Loucy (cell line): ENCODE results near the gene FANCC.

Experiments used
- H2AFZ ChIP-seq: fragments of 200-600 bp; sonication (generic); 2 replicates; pipeline ENCODE4 v1.6.0; 2016; ENCODE audit warnings: antibody characterized with exemption, mild to moderate bottlenecking, low read length, moderate library complexity
- H3F3A ChIP-seq: fragments of 200-600 bp; 2 replicates; pipeline ENCODE4 v1.6.0; 2016; ENCODE audit warnings: antibody characterized with exemption, low read depth, mild to moderate bottlenecking
- H3K27me3 ChIP-seq: fragments of 200-600 bp; sonication (generic); 2 replicates; pipeline ENCODE4 v1.6.1; 2014; ENCODE audit warnings: low read length, mild to moderate bottlenecking; ENCODE audit not compliant: insufficient read depth, poor library complexity, severe bottlenecking
- H3K36me3 ChIP-seq: fragments of 200-600 bp; sonication (generic); 2 replicates; pipeline ENCODE4 v1.6.1; 2016; ENCODE audit warnings: low read length; ENCODE audit not compliant: insufficient read depth
- H3K4me1 ChIP-seq: fragments of 200-600 bp; sonication (generic); 2 replicates; pipeline ENCODE4 v1.5.1; 2014; ENCODE audit warnings: low read length, mild to moderate bottlenecking; ENCODE audit not compliant: insufficient read depth, poor library complexity, severe bottlenecking
- H3K4me2 ChIP-seq: fragments of 200-600 bp; sonication (generic); 2 replicates; pipeline ENCODE4 v1.6.0; 2014; ENCODE audit warnings: antibody characterized with exemption, low read length, low read depth, mild to moderate bottlenecking; ENCODE audit not compliant: poor library complexity, severe bottlenecking
- H3K4me3 ChIP-seq: fragments of 200-600 bp; sonication (generic); 2 replicates; pipeline ENCODE4 v1.5.1; 2014; ENCODE audit warnings: low read length, mild to moderate bottlenecking, mixed read lengths; ENCODE audit not compliant: poor library complexity, severe bottlenecking
- H3K79me2 ChIP-seq: fragments of 200-600 bp; sonication (generic); 2 replicates; pipeline ENCODE4 v1.6.1; 2014; ENCODE audit warnings: low read length; ENCODE audit not compliant: insufficient read depth
- H3K9ac ChIP-seq: fragments of 200-600 bp; sonication (generic); 2 replicates; pipeline ENCODE4 v1.6.0; 2014; ENCODE audit warnings: mild to moderate bottlenecking, low read depth, low read length, moderate library complexity; ENCODE audit not compliant: poor library complexity, severe bottlenecking
- H3K9me2 ChIP-seq: fragments of 200-600 bp; sonication (generic); replicated peaks from 2 replicates; pipeline ENCODE4 v1.6.1; 2016; ENCODE audit warnings: low read depth, low read length, mixed read lengths
- H3K9me3 ChIP-seq: fragments of 200-600 bp; sonication (generic); 2 replicates; pipeline ENCODE4 v1.6.1; 2014; ENCODE audit warnings: mild to moderate bottlenecking, antibody characterized with exemption, low read length, low read depth; ENCODE audit not compliant: insufficient read depth
- H4K20me1 ChIP-seq: fragments of 200-600 bp; sonication (generic); 2 replicates; pipeline ENCODE4 v1.6.0; 2014; ENCODE audit warnings: antibody characterized with exemption, low read length, mild to moderate bottlenecking; ENCODE audit not compliant: insufficient read depth, poor library complexity, severe bottlenecking
- EZH2phosphoT487 ChIP-seq: fragments of 200-600 bp; IDR thresholded peaks from 2 replicates; pipeline ENCODE4 v1.6.1; 2018; ENCODE audit warnings: antibody characterized with exemption, mild to moderate bottlenecking, moderate library complexity, borderline replicate concordance
- TF ChIP-seq, protein P1 (sequence below): fragments of 200-600 bp; sonication (generic); conservative IDR thresholded peaks from 2 replicates; pipeline ENCODE4 v1.5.1; 2014; ENCODE audit warnings: mild to moderate bottlenecking, antibody characterized with exemption, low read length

FANCC gene

DNA sequence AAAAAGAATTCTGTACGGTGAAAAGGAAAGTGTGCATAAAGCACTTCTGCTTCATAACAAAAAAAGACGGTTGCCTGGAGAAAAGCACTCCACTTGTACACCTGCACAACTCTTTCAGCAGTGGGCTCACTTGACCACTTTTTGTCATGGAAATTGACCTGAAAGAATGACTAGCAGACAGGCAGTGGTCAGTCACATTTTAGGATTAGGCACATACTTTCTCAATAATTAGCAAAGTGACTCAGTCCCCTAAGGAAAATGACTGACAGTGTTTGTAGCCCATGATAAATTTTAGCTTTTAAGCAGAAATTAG is 169.3 kb downstream of the FANCC start:
- no peak overlapping the region for H3K4me2 ChIP-seq
- no peak overlapping the region for H2AFZ ChIP-seq
- H3K27me3 ChIP-seq: no peaks in the 10 kb centered on the region
- no peak for TF ChIP-seq EZH2phosphoT487
- TF ChIP-seq, protein P1, sequence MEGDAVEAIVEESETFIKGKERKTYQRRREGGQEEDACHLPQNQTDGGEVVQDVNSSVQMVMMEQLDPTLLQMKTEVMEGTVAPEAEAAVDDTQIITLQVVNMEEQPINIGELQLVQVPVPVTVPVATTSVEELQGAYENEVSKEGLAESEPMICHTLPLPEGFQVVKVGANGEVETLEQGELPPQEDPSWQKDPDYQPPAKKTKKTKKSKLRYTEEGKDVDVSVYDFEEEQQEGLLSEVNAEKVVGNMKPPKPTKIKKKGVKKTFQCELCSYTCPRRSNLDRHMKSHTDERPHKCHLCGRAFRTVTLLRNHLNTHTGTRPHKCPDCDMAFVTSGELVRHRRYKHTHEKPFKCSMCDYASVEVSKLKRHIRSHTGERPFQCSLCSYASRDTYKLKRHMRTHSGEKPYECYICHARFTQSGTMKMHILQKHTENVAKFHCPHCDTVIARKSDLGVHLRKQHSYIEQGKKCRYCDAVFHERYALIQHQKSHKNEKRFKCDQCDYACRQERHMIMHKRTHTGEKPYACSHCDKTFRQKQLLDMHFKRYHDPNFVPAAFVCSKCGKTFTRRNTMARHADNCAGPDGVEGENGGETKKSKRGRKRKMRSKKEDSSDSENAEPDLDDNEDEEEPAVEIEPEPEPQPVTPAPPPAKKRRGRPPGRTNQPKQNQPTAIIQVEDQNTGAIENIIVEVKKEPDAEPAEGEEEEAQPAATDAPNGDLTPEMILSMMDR: no peak
- no peaks in the 10 kb centered on the region for H3K4me1 ChIP-seq
- no peaks in the 10 kb centered on the region for H3K79me2 ChIP-seq
- no peaks in the 10 kb centered on the region for H3K36me3 ChIP-seq
- H4K20me1 ChIP-seq: no peaks in the 10 kb centered on the region
- H3K9me3 ChIP-seq: no peaks in the 10 kb centered on the region
- no peaks in the 10 kb centered on the region for H3K9me2 ChIP-seq
- no peaks in the 10 kb centered on the region for H3F3A ChIP-seq
- no peak overlapping the region for H3K4me3 ChIP-seq
- H3K9ac ChIP-seq: no peak overlapping the region

DNA sequence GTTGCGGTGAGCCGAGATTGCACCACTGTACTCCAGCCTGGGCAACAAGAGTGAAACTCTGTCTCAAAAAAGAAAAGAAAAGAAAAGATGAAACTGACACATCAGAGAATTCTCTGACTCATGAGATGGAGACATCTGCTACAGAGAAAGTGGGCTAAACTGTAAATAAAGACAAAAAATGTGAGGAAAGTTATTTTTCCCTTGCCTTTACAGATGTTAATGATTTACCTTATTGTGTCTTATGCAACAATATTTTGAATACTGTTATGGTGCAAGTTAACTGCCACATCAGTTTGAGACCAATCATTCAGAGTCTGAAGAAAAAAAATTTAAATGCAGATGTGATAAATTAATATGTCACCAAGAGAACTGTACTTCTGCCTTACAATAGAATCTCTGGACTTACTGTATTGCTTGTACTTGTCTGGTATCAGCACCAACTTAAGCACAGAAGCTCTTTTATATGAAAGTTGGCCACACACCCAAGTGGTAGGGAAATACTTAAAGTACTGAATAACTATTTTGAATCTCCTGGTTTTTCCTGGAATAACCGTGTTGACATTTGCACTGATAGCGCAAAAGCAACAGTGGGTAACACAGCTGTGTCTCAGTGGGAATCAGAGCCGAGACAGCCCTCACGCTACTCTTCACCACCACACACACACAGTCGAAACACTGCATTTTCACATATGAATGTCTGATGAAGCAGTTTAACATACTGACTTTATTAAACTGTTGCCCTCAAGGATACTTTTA is 169.9 kb downstream of the FANCC start:
- Histone ChIP-seq H3K27me3 (no peaks in the 10 kb centered on the region), H2AFZ (no peak overlapping the region), H4K20me1 (no peaks in the 10 kb centered on the region), H3K9me2 (no peaks in the 10 kb centered on the region), H3K4me2 (no peak overlapping the region), H3K9ac (no peak overlapping the region), H3F3A (no peaks in the 10 kb centered on the region), H3K4me3 (no peak overlapping the region), H3K79me2 (no peaks in the 10 kb centered on the region), H3K4me1 (no peaks in the 10 kb centered on the region), H3K9me3 (no peaks in the 10 kb centered on the region), H3K36me3 (no peaks in the 10 kb centered on the region)
- no peak for TF ChIP-seq EZH2phosphoT487
- TF ChIP-seq, protein P1: no peak

DNA sequence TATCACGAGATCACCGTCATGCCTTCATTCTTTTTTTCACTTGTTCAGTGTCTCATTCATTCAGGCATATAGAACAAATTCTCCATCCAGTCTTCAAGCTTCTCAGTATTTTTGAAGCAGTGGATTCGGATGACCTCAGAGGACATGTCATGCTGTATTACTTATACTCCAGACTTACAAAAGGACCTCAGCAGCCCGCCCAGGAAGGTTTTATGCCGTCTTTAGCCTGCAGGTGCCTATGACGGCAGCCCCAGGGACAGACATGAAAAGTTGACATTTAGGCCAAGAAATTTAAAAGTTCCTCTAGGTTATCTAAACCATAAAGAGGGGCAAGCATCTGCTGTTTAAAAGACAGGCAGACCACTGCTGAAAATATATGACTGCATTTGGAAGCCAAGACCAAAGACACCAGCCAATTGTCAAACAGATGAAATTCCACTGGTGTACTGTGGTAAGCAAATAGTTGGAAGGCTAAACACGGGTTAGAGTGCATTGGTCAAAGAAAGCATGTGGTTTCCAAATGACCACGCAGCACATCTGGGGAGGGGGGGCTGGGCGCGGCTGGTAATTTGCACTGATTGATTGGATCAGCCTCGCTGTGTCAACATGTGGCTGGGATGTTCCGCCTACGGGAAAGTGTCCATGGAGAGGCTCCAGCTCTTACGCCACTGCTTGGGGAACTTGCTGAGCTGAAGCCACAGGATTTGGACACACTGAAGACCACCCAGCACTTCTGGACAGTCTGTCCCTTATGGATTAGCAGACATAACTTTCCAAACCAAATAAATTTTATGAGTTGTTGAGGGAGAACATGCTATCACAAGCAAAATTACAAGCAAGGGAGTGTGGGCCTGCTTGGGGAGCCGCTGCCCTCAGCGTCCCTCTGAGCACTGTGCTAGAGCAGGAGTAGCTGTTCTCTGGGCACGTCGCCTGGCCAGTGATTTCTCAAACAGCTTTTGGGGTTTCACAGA is 173.6 kb downstream of the FANCC start:
- no peaks in the 10 kb centered on the region for H3K9me2 ChIP-seq
- no peak overlapping the region for H3K4me2 ChIP-seq
- no peaks in the 10 kb centered on the region for H3F3A ChIP-seq
- no peak overlapping the region for H3K9ac ChIP-seq
- no peak overlapping the region for H3K4me3 ChIP-seq
- no peaks in the 10 kb centered on the region for H3K79me2 ChIP-seq
- no peak overlapping the region for H2AFZ ChIP-seq
- H4K20me1 ChIP-seq: no peaks in the 10 kb centered on the region
- H3K36me3 ChIP-seq: no peaks in the 10 kb centered on the region; the same call in 1 of the 2 replicates
- no peak for TF ChIP-seq EZH2phosphoT487
- TF ChIP-seq, protein P1: no peak
- H3K9me3 ChIP-seq: no peaks in the 10 kb centered on the region
- no peaks in the 10 kb centered on the region for H3K27me3 ChIP-seq
- H3K4me1 ChIP-seq: no peaks in the 10 kb centered on the region
